Endothelial cell of umbilical vein (primary cell): Measurements from ENCODE around the gene SCNN1B. TPM values are rescaled to one million over a fixed set of nuclear protein-coding genes. Genes with fewer than 3 reads are reported as not detected.

ENCODE experiments used
- BruUV-seq: library from RNA; stranded (reverse); fragments of 400-500 nt; replicated peaks from 2 replicates; lab custom pipeline; 2021; lab: Mats Ljungman, UMichigan
- CTCF ChIA-PET: fragments of 300-600, 350-600 bp; sonication (Branson Sonifier 250); formaldehyde crosslinking; loops from one replicate; lab custom pipeline; 2021; ENCODE audit warnings: antibody characterized with exemption, inconsistent platforms; lab: Charles Lee
- POLR2A ChIA-PET: fragments of 300-600, 350-600 bp; sonication (Branson Sonifier 250); formaldehyde crosslinking; loops from one replicate; lab custom pipeline; 2021; ENCODE audit warnings: antibody characterized with exemption, inconsistent platforms; lab: Charles Lee
- DNase-seq: peaks from one replicate; pipeline ENCODE4 v3.0.0-alpha.2; 2011; ENCODE audit warnings: low read depth, low spot score
- FAIRE-seq: peaks from 2 replicates; lab custom pipeline; 2011; peaks lifted over from hg19 to GRCh38; lab: Jason Lieb, UNC
- H2AFZ ChIP-seq: 2 replicates; pipeline ENCODE4 v1.6.0; 2012; ENCODE audit warnings: low read depth, low read length, control low read depth, inconsistent platforms
- H3K27ac ChIP-seq: 2 replicates; pipeline ENCODE4 v1.5.1; 2011; ENCODE audit warnings: low read depth, mild to moderate bottlenecking, control low read depth, low read length, moderate library complexity; ENCODE audit not compliant: insufficient read depth
- H3K27me3 ChIP-seq, 2 experiments: 2 replicates each; pipeline versions ENCODE4 v1.6.0 to v1.6.1; 2011; ENCODE audit warnings: low read length in 2 of 2, mixed read lengths in 1 of 2; ENCODE audit not compliant: control insufficient read depth in 2 of 2, insufficient read depth in 2 of 2
- H3K36me3 ChIP-seq, 2 experiments: 2 replicates in 1 of 2; 3 replicates in 1 of 2; pipeline ENCODE4 v1.5.1; 2011; ENCODE audit warnings: low read length in 2 of 2, mild to moderate bottlenecking in 1 of 2, moderate library complexity in 1 of 2; ENCODE audit not compliant: control insufficient read depth in 2 of 2, insufficient read depth in 2 of 2; ENCODE audit errors: extremely low read depth in 1 of 2
- H3K4me1 ChIP-seq: 3 replicates; pipeline ENCODE4 v1.5.1; 2011; ENCODE audit warnings: mild to moderate bottlenecking, low read length; ENCODE audit not compliant: control insufficient read depth, insufficient read depth; ENCODE audit errors: extremely low read depth
- H3K4me2 ChIP-seq: 2 replicates; pipeline ENCODE4 v1.6.1; 2011; ENCODE audit warnings: low read length, control low read depth, mixed read lengths; ENCODE audit not compliant: insufficient read depth
- H3K4me3 ChIP-seq, 3 experiments: fragments of 200-600 bp in 1 of 3; sonication (generic), shearing (Covaris generic) in 1 of 3; replicated peaks in 1 of 3; 2 replicates each; pipeline ENCODE4 v1.5.1; 2011 to 2016; ENCODE audit warnings: control low read depth in 3 of 3, low read length in 3 of 3, mild to moderate bottlenecking in 2 of 3, inconsistent platforms in 1 of 3, low read depth in 1 of 3, moderate library complexity in 1 of 3; ENCODE audit not compliant: insufficient read depth in 1 of 3
- H3K79me2 ChIP-seq: 2 replicates; pipeline ENCODE4 v1.6.0; 2012; ENCODE audit warnings: low read length, inconsistent platforms; ENCODE audit not compliant: control insufficient read depth, insufficient read depth
- H3K9ac ChIP-seq: replicated peaks from 2 replicates; pipeline ENCODE3; 2011; ENCODE audit warnings: low read length, control low read depth; ENCODE audit not compliant: insufficient read depth; ENCODE audit errors: extremely low read depth
- H3K9me1 ChIP-seq: replicated peaks from 3 replicates; pipeline ENCODE4 v1.6.0; 2011; ENCODE audit warnings: mild to moderate bottlenecking, low read length; ENCODE audit not compliant: control insufficient read depth, insufficient read depth; ENCODE audit errors: extremely low read depth
- H3K9me3 ChIP-seq: replicated peaks from 2 replicates; pipeline ENCODE4 v1.5.1; 2012; ENCODE audit warnings: low read length, inconsistent platforms; ENCODE audit not compliant: control insufficient read depth, insufficient read depth
- H4K20me1 ChIP-seq: replicated peaks from 2 replicates; pipeline ENCODE3; 2011; ENCODE audit warnings: mild to moderate bottlenecking, low read length; ENCODE audit not compliant: control insufficient read depth, insufficient read depth; ENCODE audit errors: extremely low read depth
- EZH2 ChIP-seq: IDR thresholded peaks from 2 replicates; pipeline ENCODE4 v1.6.1; 2012; ENCODE audit warnings: borderline replicate concordance, low read depth, mild to moderate bottlenecking, moderate library complexity, low read length, inconsistent platforms; ENCODE audit not compliant: severe bottlenecking
- FOS ChIP-seq: IDR thresholded peaks from 2 replicates; pipeline ENCODE4 v1.6.1; 2011; ENCODE audit warnings: mild to moderate bottlenecking, low read length, moderate library complexity, borderline replicate concordance; ENCODE audit not compliant: insufficient read depth
- GATA2 ChIP-seq: IDR thresholded peaks from 2 replicates; pipeline ENCODE4 v1.7.0; 2011; ENCODE audit warnings: low read depth, mild to moderate bottlenecking, moderate library complexity, mixed read lengths, low read length; ENCODE audit not compliant: insufficient read length, insufficient read depth
- JUN ChIP-seq: IDR thresholded peaks from 2 replicates; pipeline ENCODE4 v1.6.1; 2011; ENCODE audit warnings: borderline replicate concordance, low read depth; ENCODE audit not compliant: insufficient read length, insufficient read depth
- MYC ChIP-seq: IDR thresholded peaks from one replicate; pipeline ENCODE4 v1.6.1; 2011; ENCODE audit warnings: mild to moderate bottlenecking, low read depth, low read length
- POLR2A ChIP-seq: IDR thresholded peaks from 2 replicates; pipeline ENCODE4 v1.6.1; 2012; ENCODE audit warnings: low read depth, mild to moderate bottlenecking, control low read depth, low read length
- POLR2AphosphoS5 ChIP-seq: IDR thresholded peaks from 2 replicates; pipeline ENCODE4 v1.6.1; 2012; ENCODE audit warnings: low read depth, mild to moderate bottlenecking, control low read depth, low read length, moderate library complexity; ENCODE audit not compliant: insufficient read depth
- dilution Hi-C: fragments of 300-500 bp; cut with MboI; formaldehyde crosslinking; loops from one replicate; pipeline ENCODE4 v1.15.0; 2019; ENCODE audit warnings: low sequenced_read_pairs; ENCODE audit not compliant: extremely low pct_ligation_motif_present
- intact Hi-C: fragments of 100-400 bp; cut with micrococcal nuclease; formaldehyde crosslinking; loops from one replicate; pipeline ENCODE4 v1.10.0; 2022
- polyA plus RNA-seq, 4 experiments: library from polyadenylated mRNA; depleted of rRNA in 3 of 4; stranded (reverse) in 3 of 4; unstranded in 1 of 4; fragments of >200 nt; gene quantifications; 2 replicates each; pipeline versions ENCODE4 v1.2.1 to v1.2.3, GENCODE V29; 2011 to 2012; ENCODE audit warnings: missing spikeins in 1 of 4
- total RNA-seq: library from RNA; stranded (reverse); gene quantifications from 2 replicates; pipeline ENCODE4 v1.2.3, GENCODE V29; 2021
- TF ChIP-seq, protein P1 (sequence below), 2 donors: IDR thresholded peaks; 1 replicate in 1 of 2; 2 replicates in 1 of 2; pipeline ENCODE4 v1.5.1; 2011; ENCODE audit warnings: low read length in 2 of 2, mild to moderate bottlenecking in 2 of 2, moderate library complexity in 2 of 2, control low read depth in 1 of 2, inconsistent platforms in 1 of 2, low read depth in 1 of 2; ENCODE audit not compliant: insufficient read depth in 1 of 2; ENCODE audit errors: extremely low read depth in 1 of 2
- TF ChIP-seq, protein P2 (sequence below): IDR thresholded peaks from 2 replicates; pipeline ENCODE4 v1.6.1; 2011; ENCODE audit not compliant: insufficient read depth, insufficient read length

Gene SCNN1B
- total and polyA plus RNA-seq, 2 donors (not counting 3 experiments of a cell fraction or from before 2014, with no cell fraction given), result not detected

DNA sequence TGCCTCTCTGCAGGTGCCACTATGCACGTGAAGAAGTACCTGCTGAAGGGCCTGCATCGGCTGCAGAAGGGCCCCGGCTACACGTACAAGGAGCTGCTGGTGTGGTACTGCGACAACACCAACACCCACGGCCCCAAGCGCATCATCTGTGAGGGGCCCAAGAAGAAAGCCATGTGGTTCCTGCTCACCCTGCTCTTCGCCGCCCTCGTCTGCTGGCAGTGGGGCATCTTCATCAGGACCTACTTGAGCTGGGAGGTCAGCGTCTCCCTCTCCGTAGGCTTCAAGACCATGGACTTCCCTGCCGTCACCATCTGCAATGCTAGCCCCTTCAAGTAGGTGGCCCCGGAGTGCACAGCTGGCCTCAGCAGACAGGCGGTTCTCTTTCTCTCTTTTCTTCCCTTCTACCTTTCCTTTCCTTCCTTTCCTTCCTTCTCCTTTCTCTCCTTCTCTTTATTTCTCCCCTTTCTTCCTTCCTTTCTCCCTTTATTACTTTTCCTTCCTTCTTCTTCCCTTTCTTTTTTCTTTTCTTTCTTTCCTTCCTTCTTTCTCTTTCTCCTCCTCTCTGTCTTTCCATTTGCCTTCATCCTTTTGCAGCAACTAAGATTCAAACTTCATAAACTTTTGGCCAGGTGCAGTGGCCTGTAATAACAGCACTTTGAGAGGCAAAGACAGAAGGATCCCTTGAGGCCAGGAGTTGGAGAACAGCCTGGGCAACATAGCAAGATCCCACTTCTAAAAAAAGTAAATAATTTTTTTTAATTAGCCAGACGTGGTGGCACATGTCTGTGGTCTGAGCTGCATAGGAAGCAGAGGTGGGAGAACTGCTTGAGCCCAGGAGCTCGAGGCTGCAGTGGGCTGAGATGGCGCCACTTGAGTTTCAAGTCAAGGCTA, 46.7 kb downstream of the SCNN1B start:
- Histone ChIP-seq H3K9me3 (no peaks in the 10 kb centered on the region), H3K9ac (no peak overlapping the region), H3K27ac (no peak overlapping the region), H3K4me2 (no peak overlapping the region), H3K9me1 (no peaks in the 10 kb centered on the region), H3K4me1 (no peaks in the 10 kb centered on the region), H2AFZ (no peak overlapping the region), H3K79me2 (no peaks in the 10 kb centered on the region), H3K36me3 (no peaks in the 10 kb centered on the region), H3K4me3 (no peak overlapping the region), H4K20me1 (no peaks in the 10 kb centered on the region), H3K27me3 (no peaks in the 10 kb centered on the region)
- dilution Hi-C loops, result no loop called here
- intact Hi-C loops, result no loop called here
- no TSS peak for BruUV-seq
- CTCF ChIA-PET, result interaction anchor here (0.8 to 2.2 kb wide), 2 partner anchors 87 to 165 kb away, joined by 3 to 8 read pairs; no protein-coding TSS in a partner anchor
- POLR2A ChIA-PET, result no interaction called here
- no peak for TF ChIP-seq MYC
- TF ChIP-seq, protein P1, sequence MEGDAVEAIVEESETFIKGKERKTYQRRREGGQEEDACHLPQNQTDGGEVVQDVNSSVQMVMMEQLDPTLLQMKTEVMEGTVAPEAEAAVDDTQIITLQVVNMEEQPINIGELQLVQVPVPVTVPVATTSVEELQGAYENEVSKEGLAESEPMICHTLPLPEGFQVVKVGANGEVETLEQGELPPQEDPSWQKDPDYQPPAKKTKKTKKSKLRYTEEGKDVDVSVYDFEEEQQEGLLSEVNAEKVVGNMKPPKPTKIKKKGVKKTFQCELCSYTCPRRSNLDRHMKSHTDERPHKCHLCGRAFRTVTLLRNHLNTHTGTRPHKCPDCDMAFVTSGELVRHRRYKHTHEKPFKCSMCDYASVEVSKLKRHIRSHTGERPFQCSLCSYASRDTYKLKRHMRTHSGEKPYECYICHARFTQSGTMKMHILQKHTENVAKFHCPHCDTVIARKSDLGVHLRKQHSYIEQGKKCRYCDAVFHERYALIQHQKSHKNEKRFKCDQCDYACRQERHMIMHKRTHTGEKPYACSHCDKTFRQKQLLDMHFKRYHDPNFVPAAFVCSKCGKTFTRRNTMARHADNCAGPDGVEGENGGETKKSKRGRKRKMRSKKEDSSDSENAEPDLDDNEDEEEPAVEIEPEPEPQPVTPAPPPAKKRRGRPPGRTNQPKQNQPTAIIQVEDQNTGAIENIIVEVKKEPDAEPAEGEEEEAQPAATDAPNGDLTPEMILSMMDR (IDR thresholded peaks at IDR 0.05; ENCODE audit: extremely low read depth in 1 of 2, insufficient read depth in 1 of 2, low read depth in 1 of 2, low read length in 2 of 2), result peak in 1 of 2 donors; percentile 36
- FAIRE-seq (no peak), DNase-seq (no peak)

DNA sequence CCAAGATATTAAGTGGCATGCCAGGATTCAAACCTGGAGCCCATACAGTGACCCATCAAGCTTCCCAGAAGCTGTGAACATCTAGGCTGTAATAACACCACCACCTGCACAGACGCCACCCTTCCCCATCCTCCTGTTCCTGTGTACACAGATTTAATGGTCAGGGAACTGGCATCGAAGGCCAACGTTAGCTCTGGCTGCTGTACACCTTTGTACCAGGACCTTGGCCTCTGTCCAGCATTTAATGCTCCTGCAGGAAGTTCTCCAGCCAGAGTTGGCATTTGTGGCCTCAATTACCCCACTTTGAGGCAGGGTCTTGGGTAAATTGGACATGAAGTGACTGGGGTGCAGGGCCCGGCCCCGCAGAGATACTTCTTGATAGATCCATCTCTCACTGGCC, 49.3 kb downstream of the SCNN1B start:
- no peaks in the 10 kb centered on the region for H3K9me1 ChIP-seq
- no peaks in the 10 kb centered on the region for H3K4me1 ChIP-seq
- H3K4me3 ChIP-seq, result no peak overlapping the region
- no peaks in the 10 kb centered on the region for H3K36me3 ChIP-seq
- no peaks in the 10 kb centered on the region for H3K9me3 ChIP-seq
- no peaks in the 10 kb centered on the region for H3K79me2 ChIP-seq
- H3K27ac ChIP-seq, result no peak overlapping the region
- no peak overlapping the region for H3K9ac ChIP-seq
- intact Hi-C loops, result no loop called here
- no peak for DNase-seq
- H2AFZ ChIP-seq, result no peak overlapping the region
- TF ChIP-seq EZH2 (no peak), MYC (no peak), GATA2 (no peak), FOS (no peak), JUN (no peak), POLR2AphosphoS5 (no peak), POLR2A (no peak)
- TF ChIP-seq, protein P1 (IDR thresholded peaks at IDR 0.05; ENCODE audit: extremely low read depth in 1 of 2, insufficient read depth in 1 of 2, low read depth in 1 of 2, low read length in 2 of 2), result no peak
- TF ChIP-seq, protein P2, sequence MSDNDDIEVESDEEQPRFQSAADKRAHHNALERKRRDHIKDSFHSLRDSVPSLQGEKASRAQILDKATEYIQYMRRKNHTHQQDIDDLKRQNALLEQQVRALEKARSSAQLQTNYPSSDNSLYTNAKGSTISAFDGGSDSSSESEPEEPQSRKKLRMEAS, result no peak
- BruUV-seq, result no TSS peak
- no peaks in the 10 kb centered on the region for H3K27me3 ChIP-seq
- H4K20me1 ChIP-seq, result no peaks in the 10 kb centered on the region
- ChIA-PET CTCF (no interaction called here), POLR2A (no interaction called here)
- no peak overlapping the region for H3K4me2 ChIP-seq
- dilution Hi-C loops, result no loop called here
- FAIRE-seq, result no peak
